HuH-7 (cell line): ENCODE measurements around the gene GORASP1.
A peak's percentile ranks its signal among the peaks of the same experiment; 100 is the strongest.

Experiments used
- DNase-seq: peaks from one replicate; pipeline ENCODE4 v3.0.0; 2011; ENCODE audit warnings: low spot score

GORASP1 gene

GRCh38 chr3:39141171-39141995 lies 34.0 kb upstream of the GORASP1 start:
- no peak for DNase-seq

- no peak for DNase-seq
These were observed 33.0 kb upstream of the GORASP1 start for GRCh38 chr3:39140341-39140971.

- no peak for DNase-seq
These were observed 32.0 kb upstream of the GORASP1 start for GRCh38 chr3:39139442-39139841.

GRCh38 chr3:39138804-39139415 lies 31.5 kb upstream of the GORASP1 start:
- DNase-seq = no peak

GRCh38 chr3:39137991-39138803 lies 30.8 kb upstream of the GORASP1 start:
- DNase-seq = no peak

- no peak for DNase-seq
These were observed 30.1 kb upstream of the GORASP1 start for GRCh38 chr3:39137435-39137936.

GRCh38 chr3:39136533-39137434 lies 29.4 kb upstream of the GORASP1 start:
- no peak for DNase-seq

GRCh38 chr3:39135170-39135805 lies 27.9 kb upstream of the GORASP1 start:
- no peak for DNase-seq

GRCh38 chr3:39134305-39134704 lies 26.9 kb upstream of the GORASP1 start:
- no peak for DNase-seq

- no peak for DNase-seq
These were observed 26.4 kb upstream of the GORASP1 start for GRCh38 chr3:39133822-39134221.

- no peak for DNase-seq
These were observed 25.7 kb upstream of the GORASP1 start for GRCh38 chr3:39133093-39133490.

GRCh38 chr3:39132096-39133092 lies 25.0 kb upstream of the GORASP1 start:
- no peak for DNase-seq

- no peak for DNase-seq
These were observed 23.4 kb upstream of the GORASP1 start for GRCh38 chr3:39130693-39131265.

GRCh38 chr3:39130026-39130425 lies 22.6 kb upstream of the GORASP1 start:
- DNase-seq = no peak

GRCh38 chr3:39128951-39129350 lies 21.5 kb upstream of the GORASP1 start:
- no peak for DNase-seq

- DNase-seq = no peak
These were observed 20.5 kb upstream of the GORASP1 start for GRCh38 chr3:39127908-39128304.

GRCh38 chr3:39127269-39127907 lies 20.0 kb upstream of the GORASP1 start:
- no peak for DNase-seq

GRCh38 chr3:39126532-39127071 lies 19.2 kb upstream of the GORASP1 start:
- DNase-seq = peak; percentile 67
